Right forelimb (tissue), 1 donor: ENCODE data around the gene MAST4.

Experiments used
- DNase-seq: peaks from one replicate; pipeline ENCODE4 v3.0.0-alpha.2; 2018

Gene MAST4

DNA sequence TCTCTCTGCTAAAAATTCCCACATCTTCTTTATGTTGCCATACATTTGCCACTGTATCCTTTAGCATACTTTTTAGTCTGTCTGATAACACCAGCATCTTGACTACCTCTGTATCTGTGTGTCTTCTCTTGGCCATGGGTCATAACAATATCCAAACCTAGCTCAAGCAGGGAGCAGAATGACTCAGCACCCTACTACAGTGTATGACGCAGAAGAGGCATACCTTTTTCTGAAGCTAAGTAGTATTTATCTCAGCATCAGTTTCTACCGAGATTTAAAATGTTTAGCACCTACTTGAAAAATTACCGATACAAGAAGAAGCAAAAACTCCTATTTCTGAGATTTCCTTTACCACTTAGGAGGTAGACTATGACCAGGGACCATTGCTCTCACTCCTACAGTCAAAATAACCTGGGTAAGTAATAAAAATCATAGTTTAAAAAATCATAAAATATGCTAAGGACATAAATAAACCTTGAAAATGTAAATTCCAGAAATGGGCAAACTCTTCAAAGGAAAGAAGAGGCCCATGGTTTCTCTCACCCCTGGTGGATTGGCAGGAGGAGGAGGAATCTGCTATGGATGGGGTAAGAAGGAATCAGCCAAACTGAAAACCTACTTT is 286.5 kb downstream of the MAST4 start:
- no peak for DNase-seq

DNA sequence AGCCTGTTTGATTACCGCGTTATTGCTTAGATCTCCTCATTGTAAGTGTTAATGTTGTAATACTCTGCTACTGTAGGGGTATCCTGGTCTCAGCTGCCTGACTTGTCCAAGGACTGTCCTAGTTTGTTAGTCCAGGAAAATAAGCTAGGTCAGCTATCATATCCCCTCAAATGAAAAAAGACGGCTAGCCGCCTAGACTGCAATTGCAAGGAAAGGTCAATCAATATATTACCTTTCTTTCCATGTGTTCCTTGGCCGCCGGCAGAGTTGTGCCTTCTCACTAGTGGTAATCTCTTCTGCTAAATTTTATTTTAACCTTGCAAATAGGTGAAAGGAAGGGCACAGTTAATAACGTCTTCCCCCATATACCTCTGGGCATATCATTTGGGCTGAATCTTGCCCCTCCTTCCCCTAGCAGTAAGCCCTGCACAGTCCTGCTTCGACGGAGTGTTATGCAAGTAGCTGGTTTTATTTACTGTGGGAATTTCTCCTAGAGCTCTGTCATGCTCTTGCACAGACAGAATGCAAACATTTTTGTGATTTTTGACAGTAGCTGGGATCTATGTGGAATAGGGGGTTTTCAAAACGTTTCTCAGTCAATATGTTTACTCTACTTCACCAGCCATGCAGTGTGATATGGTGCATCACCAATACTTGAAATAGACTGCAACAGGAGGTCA is 288.5 kb downstream of the MAST4 start:
- DNase-seq: no peak

DNA sequence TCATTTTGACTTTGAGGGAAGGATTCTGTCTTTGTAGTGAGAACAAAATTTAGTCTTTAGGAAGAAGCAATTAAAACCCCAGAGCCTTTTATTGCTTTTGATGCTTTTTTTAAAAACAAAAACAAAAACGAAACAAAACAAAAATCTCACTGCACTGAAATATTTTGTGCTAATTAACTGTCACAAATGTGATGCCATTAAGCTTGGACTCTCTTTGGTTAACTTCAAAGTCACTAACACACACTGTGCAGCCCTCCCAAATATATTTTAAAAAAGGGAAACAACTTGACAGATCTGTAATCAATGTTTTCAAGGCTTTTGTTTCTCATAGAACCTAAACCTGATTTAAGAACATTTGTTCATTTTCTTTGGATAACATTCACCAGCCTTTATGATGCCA is 290.7 kb downstream of the MAST4 start:
- DNase-seq: no peak

DNA sequence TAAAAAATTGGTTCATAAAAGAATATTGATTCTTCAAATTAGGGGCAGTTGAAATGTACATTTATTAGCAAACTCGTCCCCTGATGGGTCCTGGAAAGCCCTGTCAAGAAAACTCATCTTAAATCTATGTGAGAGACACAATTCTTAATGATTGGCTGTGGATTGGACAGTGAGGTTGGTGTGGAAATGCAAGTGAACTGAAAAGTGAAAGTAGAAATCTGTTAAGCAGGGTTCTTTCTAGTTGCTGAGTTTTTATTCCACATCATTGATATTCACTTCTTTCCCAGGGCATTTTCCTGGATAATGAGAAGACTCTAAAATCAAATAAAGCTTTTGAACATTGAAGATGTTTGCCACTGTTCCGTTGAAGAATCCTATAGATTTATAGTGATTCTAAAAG is 292.4 kb downstream of the MAST4 start:
- no peak for DNase-seq

DNA sequence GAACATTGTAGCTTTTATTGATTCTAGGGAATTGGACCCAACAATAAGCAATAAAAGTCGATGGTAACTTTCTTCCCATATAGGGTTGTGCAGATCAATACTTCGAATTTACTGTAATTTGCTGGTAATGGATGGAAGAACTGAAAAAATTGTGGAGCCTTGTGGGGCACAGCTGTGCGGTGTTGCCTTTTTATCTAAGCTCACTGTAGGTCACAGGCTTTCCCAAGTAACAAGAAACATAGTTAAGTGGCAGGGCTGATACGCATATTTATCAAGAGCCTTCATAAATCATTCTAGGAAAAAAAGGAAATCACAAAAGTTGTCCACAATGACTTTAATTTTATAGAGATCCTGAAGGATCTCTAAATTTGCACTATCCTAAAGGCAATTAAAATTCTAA is 292.9 kb downstream of the MAST4 start:
- DNase-seq: no peak

DNA sequence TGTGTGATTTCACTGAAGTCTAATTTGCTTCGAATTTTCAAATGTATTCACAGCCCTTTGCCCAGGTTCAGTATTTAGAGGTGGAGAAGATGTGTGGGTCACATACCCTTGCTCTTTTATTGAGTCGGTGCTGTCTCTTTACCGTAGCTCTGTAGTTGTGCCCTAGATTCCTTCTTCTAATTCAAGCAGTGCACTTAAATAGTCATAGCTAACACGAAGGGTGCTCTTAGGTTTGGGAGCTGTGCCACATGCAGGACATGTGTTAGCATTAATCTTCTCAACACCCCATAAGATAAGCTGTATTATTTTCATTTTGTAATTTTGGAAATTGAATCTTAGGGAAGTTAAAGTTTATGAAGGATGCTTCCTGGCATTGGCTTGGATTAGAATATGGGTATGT is 293.3 kb downstream of the MAST4 start:
- no peak for DNase-seq

DNA sequence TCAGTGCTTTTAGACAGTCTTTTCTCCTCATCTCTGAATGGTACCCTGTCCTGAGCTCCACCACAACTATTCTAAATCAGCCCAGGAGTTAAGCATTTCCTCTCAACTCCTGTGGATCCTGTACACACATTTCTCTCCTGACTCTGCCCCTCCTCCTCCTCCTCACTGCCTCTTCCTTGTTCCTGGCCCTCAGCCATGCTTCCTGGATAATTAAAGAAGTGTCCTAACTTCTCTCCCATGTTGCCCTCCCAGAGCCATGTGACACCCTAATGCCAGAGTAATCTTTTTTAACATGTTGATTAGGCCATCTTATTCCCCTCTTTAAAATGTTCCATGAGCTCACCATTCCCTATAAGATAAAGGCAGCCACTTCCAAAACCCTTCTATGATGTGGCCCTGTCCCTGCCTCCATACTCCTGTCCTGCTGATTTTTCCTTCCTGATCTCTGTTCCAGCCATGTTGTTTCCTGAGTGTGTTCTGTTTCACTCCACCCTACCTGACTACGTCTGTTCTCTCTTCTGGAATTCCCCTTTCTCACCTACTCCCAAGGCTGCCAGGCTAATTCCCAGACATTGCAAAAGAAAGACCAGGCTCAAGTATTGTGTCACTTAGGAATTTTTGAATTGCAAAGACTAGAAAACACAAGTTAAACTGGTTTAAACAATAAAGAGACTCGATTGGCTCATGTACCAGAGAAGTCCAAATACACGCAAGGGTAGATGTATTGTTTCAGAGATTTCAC is 295.2 kb downstream of the MAST4 start:
- no peak for DNase-seq

DNA sequence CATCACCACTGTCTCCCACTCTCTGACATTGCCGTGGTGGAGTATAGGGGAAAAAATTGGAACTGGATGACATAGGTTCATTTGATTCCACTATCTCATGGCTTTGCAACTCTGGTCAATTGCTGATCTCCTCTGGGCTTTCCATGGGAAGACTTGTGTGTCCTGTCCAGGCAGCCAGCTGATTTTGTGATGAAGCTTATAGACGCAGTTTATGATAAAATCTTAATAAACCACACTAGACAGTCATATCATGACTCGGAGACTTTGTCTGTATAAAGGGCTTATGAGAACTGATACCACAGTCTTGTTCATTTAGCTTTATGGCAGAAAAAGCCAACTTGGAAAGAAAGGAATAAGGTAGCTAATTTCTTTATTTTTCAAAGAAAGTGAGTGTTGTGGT is 296.5 kb downstream of the MAST4 start:
- no peak for DNase-seq

DNA sequence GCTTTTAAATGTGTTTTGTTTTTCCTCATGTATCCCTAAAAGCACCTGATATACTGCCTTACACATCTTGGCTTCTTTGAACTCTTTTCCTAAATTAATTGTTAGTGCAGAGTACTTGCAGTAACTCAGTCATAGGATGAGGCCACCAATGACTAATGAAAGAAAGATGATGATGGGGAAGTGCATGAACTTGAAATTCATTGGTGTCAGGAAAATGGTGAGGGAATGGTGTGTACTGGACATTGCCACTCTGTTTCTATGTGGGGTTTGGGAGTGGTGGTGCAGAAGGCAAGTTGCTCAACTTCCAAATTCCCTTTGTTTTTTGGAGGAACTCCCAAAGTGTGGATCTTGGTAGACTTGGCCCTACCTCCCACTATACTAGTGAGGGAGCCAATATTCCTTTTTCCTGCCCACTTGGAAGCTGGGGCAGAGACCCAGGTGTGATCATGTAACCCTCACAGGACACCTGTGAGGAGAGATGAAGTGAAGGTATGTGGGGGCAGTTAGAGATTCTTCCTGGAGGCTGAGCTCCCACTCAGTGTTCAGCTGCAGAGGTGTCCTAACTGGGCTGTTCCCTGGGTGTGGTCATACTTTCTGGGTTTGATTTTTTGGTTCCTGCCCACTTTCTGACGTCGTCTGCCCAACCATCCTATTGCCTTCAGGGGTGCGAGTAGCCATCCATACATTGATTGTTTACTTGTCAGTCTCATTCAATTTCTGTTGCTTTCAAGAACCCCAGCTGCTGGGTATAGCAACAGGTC is 298.5 kb downstream of the MAST4 start:
- DNase-seq: no peak

DNA sequence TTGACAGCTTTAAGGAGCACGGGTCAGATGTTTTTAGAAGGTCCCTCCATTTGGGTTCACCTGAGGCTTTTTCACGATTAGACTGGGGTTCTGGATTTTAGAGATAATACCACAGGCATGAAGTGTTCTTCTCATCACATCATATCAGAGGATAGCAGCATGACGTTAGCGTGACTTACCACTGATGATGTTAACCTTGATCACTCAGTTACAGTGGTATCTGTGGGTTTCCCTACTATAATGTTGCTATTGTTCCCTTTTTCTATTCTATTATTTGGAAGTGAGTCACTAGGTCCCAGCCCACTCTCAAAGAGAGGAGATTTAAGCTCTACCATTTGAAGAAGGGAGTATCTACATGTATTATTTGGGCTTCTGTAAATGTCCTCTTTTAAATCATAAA is 300.0 kb downstream of the MAST4 start:
- no peak for DNase-seq

DNA sequence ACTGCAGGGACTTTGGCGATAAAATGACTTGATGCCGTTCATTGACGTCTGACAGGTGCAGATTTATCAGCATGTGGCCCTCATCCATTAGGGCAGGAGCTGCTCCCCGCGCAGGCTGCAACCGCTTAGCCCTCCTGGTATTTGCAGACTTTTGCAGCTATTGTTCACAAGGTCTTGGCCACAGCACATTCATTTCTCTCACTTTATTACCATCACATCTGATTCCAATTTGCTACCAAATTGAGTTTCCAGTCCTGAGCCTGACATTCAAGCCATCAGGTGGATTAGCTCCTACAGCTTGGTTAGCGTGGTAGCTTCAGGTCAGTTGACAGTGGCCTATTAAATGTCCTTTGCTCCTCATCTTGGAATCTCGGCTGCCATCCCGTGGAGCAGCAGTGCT is 301.2 kb downstream of the MAST4 start:
- DNase-seq: no peak

DNA sequence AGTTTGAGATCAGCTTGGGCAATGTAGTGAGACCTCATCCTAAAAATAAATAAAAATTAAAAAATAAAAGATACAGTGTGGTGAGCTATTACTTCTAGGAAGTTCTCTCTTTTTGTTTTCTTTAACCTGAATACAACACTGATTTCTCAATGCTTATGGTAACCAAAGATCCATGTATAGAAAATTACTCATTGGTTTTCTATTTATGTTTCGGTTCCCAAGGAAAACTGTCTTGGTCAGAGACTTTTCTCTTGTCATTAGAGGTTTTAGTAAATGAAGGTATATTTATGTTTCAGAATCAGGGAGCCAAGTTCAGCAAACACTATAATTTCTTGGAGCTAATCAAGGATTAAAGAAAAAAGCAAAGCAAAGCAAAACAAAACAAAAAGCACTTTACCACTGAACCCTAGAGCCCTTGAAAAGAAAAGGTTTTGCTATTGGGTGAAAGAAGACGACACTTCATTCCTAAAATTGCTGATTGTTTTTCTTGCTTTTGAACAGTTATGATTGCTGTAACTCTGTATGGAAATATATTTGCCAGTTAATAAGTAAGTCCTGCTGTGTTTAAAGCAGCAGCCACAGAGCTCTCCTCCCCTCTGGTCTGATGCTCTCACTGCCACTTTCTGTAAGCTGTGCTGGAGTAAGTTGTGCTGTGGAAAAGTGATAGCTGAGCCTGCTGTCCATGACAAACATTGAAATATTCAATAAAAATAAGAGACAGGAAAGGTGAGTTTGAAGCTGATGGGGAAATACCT is 302.2 kb downstream of the MAST4 start:
- DNase-seq: no peak

DNA sequence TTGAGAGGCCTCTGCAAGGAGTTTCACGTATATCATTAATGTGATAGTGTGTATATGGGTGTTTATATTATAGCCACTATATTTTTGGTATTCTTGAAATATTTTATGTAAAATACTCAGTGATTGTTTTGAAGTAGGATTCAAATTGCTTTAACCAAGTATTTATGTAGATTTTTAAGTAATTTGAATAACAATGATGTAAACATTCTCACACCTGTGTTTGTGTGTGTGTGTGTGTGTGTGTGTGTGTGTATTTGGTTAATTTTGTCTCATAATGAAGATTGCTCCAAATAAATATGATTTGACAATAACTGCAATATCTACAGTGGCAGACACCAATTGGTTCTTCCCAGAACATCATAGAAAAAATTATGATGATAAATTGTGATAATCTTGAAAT is 307.0 kb downstream of the MAST4 start:
- DNase-seq: no peak

DNA sequence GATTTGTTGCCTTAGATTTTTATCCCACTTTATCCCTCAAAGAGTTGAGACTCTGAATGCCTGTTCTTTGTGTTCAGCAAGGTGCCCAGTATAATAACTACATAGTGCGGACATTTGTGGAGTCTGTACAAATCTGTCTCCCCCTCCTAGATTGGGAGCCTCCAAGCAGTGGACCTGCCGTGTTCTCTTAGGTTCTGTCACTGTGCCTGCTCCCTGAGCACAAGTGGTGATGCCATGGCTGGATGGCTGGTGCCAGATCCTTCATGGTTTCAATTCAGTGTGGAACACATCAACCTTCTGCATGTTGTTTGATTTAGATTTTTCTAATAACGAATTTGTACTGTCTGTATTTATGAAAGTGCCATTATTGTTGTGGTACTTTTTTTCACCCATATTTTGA is 307.5 kb downstream of the MAST4 start:
- no peak for DNase-seq

DNA sequence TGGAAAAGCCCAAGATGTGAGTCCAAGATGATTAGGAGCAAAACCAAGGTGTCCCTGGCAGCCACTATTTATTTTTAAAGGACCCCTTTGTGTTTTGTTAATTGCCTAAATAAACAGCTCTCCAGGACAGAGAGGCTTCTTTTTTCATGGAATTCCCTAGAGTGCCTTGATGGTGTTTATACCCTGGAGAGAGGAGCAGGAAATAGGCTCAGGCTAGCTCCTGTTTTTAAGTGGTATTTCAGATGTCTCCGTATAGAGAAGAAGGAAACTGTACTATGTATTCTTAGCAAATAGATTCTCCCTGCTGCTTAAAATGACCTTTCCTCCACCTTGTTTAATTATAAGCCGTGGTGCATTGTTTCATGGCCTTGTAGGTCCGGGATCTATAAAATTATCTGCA is 308.0 kb downstream of the MAST4 start:
- DNase-seq: no peak

DNA sequence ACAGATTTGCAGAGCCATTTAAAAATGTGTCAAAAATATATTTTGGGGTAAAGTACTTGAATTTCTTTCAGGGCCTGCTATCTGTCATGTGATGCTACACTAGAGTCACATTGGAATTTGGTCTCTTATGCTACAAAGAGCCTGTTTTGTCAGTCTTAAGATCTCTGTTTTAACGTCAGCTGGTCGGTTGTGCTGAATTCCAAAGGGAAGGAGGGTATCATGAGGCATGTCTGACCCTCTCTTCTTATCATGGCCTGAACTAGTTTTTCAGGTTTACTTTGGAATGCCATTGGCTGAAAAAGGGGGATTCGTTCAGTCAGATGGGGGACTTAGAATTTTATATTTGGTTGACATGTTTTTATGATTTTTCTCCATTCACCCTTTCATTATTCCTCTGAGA is 309.8 kb downstream of the MAST4 start:
- no peak for DNase-seq

DNA sequence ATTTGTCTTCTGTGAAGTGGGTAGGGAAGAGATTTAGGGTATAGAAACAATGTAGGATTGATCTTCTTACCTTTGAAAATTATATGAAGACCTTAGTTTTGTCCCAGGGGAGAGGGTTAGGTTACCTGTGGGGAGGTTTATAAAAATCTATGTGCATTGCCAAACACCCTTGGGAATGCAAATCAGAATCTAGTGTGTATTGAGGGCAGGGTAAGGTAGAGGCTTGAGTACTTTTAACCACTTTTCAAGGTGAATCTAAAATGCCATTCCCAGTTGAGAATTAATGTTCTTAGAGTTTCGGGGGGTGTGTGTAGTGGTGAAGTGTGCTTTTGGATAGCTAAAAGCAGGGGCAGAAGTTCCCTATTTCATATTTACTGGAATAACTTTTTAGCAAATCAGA is 312.0 kb downstream of the MAST4 start:
- no peak for DNase-seq

DNA sequence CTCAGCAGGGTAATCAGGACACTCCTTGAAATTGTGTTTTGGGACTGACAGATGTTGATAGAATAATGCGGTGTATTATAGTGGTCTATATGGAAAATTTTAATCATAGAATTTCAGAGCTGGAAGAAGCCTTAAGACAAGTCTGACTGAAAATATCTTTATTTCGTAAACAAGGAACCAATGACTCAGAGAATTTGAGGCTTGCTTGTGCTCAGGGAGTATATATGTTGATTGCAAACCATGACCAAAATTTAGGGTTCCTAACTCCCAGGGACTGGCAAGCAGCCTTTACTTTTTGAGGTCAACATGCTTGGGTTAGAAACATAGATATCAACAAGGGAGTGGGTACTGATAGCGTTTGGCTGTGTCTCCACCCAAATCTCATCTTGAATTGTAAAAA is 313.2 kb downstream of the MAST4 start:
- no peak for DNase-seq

DNA sequence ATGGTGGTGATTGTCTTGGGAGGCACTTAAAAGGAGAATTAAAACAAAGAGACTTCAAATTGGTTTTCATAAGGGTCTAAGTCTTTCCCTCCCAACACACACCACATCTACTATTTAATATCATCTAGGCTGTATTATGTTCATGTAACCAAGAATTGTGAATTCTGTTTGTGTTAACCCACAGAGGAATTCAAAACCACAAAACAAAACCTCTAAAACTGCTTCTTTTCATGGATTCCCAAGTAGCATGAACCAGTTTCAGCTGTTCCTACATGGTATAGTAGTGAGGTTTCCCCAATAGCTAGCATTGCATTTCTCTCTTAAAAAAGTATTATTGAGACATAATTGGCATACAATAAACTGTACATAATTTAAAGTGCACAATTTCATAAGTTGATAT is 316.6 kb downstream of the MAST4 start:
- no peak for DNase-seq

DNA sequence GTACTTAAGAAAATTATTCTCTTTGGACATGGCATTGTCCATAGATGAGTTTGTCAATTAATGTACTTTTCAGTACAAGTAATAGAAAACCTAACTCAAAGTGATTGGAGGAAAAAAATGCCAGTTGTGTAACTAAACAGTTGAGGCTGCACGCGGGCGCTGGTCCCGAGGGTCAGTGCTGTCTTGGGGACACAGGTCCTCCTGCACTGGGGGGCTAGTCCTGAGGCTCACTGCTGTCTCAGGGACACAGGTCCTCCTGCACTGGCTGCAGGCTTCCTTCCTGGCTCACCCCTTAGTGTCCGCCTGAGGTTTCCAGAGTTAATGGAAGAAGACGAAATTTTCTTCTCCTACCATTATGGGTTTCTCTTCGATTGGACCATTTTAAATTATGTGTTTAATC is 319.3 kb downstream of the MAST4 start:
- no peak for DNase-seq

DNA sequence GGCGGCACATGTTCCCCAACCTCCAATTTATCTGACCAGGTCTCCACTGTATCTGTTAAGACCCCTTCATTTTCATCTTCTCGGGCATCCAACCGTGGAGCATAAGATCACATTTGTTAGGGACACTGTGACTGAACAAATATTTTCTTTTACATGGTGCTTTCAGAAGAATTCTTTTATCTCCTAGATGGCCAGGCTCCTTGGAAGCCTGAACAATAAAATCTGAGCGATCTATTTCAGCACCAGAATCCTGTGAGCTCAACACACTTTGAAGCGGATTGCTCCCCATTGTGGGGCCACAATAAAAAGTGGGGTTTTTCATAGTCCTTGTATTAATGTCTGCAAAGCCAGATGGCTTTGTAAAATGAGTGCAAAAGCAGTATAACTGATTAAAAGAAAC is 326.7 kb downstream of the MAST4 start:
- DNase-seq: no peak

DNA sequence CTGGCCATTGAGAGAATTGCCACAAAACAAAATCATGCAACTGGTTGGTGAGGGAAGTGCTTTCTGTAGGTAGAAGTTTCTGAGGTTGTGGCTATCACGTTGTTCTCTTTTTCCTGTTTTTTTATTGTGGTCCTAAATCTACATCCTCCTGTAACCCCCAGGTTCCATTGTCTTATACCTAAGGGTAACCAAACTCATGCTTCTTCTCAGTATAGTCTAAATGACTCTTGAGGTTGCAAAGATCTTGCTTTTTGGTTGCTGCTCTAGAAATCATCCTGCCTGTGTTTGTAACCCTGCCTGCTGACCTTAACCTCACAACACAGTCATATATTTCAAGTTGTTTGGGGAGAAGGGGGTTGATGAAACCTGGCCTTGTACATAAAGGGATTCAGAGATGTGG is 327.3 kb downstream of the MAST4 start:
- DNase-seq: no peak

DNA sequence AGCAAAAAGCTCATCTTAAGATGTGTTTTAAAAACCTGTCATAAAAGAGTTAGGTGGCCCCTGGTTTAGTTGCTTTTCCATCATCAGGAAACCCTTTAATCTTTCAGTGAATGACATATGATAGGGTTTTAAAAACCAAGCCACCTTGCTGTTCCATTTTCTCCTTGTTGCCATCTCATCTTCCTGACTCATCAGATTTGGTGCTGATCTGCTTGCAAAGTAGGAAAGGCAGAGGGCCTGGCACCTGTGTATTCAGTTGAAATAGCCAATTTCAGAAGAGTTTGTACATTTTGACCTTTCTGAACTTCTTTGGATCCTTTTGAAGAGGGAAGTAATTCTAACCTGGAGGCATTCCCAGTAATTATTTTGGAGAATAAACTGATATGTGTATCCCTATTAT is 327.7 kb downstream of the MAST4 start:
- no peak for DNase-seq
